Keratinocyte (primary cell): ENCODE results near the gene UMODL1. TPM values are rescaled to one million over a fixed set of nuclear protein-coding genes. Genes with fewer than 3 reads are reported as not detected.

Experiments
- DNase-seq: peaks from one replicate; pipeline ENCODE4 v3.0.0-alpha.2; 2011; ENCODE audit warnings: low read depth, missing footprints, low spot score
- FAIRE-seq: peaks from 2 replicates; lab custom pipeline; 2011; peaks lifted over from hg19 to GRCh38; lab: Jason Lieb, UNC
- H2AFZ ChIP-seq: 2 replicates; pipeline ENCODE4 v1.6.0; 2012; ENCODE audit warnings: low read length, control low read depth, inconsistent platforms; ENCODE audit not compliant: control insufficient read depth
- H3K27ac ChIP-seq: 2 replicates; pipeline ENCODE4 v1.5.1; 2011; ENCODE audit warnings: low read length; ENCODE audit not compliant: control insufficient read depth, insufficient read depth
- H3K27me3 ChIP-seq: 3 replicates; pipeline ENCODE4 v1.6.0; 2011; ENCODE audit warnings: low read length; ENCODE audit not compliant: control insufficient read depth, insufficient read depth; ENCODE audit errors: extremely low read depth
- H3K36me3 ChIP-seq, 2 experiments: 2 replicates in 1 of 2; 3 replicates in 1 of 2; pipeline ENCODE4 v1.5.1; 2011; ENCODE audit warnings: low read length in 2 of 2, mild to moderate bottlenecking in 1 of 2; ENCODE audit not compliant: control insufficient read depth in 2 of 2, insufficient read depth in 2 of 2; ENCODE audit errors: extremely low read depth in 1 of 2
- H3K4me1 ChIP-seq: 3 replicates; pipeline ENCODE4 v1.5.1; 2011; ENCODE audit warnings: low read length; ENCODE audit not compliant: control insufficient read depth, insufficient read depth; ENCODE audit errors: extremely low read depth
- H3K4me2 ChIP-seq: 3 replicates; pipeline ENCODE4 v1.6.0; 2011; ENCODE audit warnings: low read depth, low read length; ENCODE audit not compliant: control insufficient read depth, insufficient read depth; ENCODE audit errors: extremely low read depth
- H3K4me3 ChIP-seq, 3 experiments: fragments of 200-600 bp in 1 of 3; sonication (generic) in 1 of 3; 2 replicates in 2 of 3; 3 replicates in 1 of 3; pipeline ENCODE4 v1.5.1; 2011 to 2016; ENCODE audit warnings: low read length in 3 of 3, mild to moderate bottlenecking in 3 of 3, control low read depth in 2 of 3, inconsistent platforms in 1 of 3, low read depth in 1 of 3, mixed read lengths in 1 of 3, mixed run types in 1 of 3, moderate library complexity in 1 of 3; ENCODE audit not compliant: control insufficient read depth in 2 of 3, insufficient read depth in 2 of 3; ENCODE audit errors: extremely low read depth in 1 of 3
- H3K79me2 ChIP-seq: 2 replicates; pipeline ENCODE4 v1.6.0; 2012; ENCODE audit warnings: low read length; ENCODE audit not compliant: control insufficient read depth, insufficient read depth
- H3K9ac ChIP-seq: 3 replicates; pipeline ENCODE4 v1.6.0; 2011; ENCODE audit warnings: low read length; ENCODE audit not compliant: control insufficient read depth, insufficient read depth; ENCODE audit errors: extremely low read depth
- H3K9me1 ChIP-seq: 3 replicates; pipeline ENCODE4 v1.6.0; 2011; ENCODE audit warnings: low read length; ENCODE audit not compliant: control insufficient read depth, insufficient read depth; ENCODE audit errors: extremely low read depth
- H3K9me3 ChIP-seq: 2 replicates; pipeline ENCODE4 v1.5.1; 2012; ENCODE audit warnings: low read depth, low read length; ENCODE audit not compliant: control insufficient read depth
- H4K20me1 ChIP-seq: 3 replicates; pipeline ENCODE4 v1.6.0; 2011; ENCODE audit warnings: low read length; ENCODE audit not compliant: control insufficient read depth, insufficient read depth; ENCODE audit errors: extremely low read depth
- EZH2 ChIP-seq: IDR thresholded peaks from one replicate; pipeline ENCODE4 v1.6.1; 2012; ENCODE audit warnings: inconsistent platforms, mild to moderate bottlenecking, low read length, moderate library complexity
- dilution Hi-C: fragments of 300-500 bp; cut with MboI; formaldehyde crosslinking; loops from one replicate; pipeline ENCODE4 v1.7.0; 2020; ENCODE audit warnings: low sequenced_read_pairs; ENCODE audit not compliant: extremely low pct_ligation_motif_present
- polyA plus RNA-seq, 5 experiments: library from polyadenylated mRNA; depleted of rRNA in 3 of 5; stranded (reverse) in 3 of 5; stranded (forward) in 1 of 5; unstranded in 1 of 5; fragments of >200 nt; gene quantifications; 1 replicate in 1 of 5; 2 replicates in 3 of 5; 3 replicates in 1 of 5; pipeline versions ENCODE4 v1.2.1 to v1.2.3, GENCODE V29; 2011 to 2012; ENCODE audit warnings: missing spikeins in 2 of 5, low read depth in 1 of 5, low replicate concordance in 1 of 5
- TF ChIP-seq, protein P1 (sequence below), 3 experiments: IDR thresholded peaks in 1 of 3; conservative IDR thresholded peaks in 1 of 3; optimal IDR thresholded peaks in 1 of 3; 2 replicates in 2 of 3; 3 replicates in 1 of 3; pipeline versions ENCODE3 to v1.5.1; 2011; ENCODE audit warnings: low read length in 3 of 3, mild to moderate bottlenecking in 3 of 3, moderate library complexity in 2 of 3, control low read depth in 1 of 3, inconsistent platforms in 1 of 3; ENCODE audit not compliant: insufficient read depth in 2 of 3; ENCODE audit errors: extremely low read depth in 1 of 3

UMODL1 gene
- polyA plus RNA-seq, 1 donor (not counting 4 experiments of a cell fraction or from before 2014, with no cell fraction given): 0.03 TPM

DNA sequence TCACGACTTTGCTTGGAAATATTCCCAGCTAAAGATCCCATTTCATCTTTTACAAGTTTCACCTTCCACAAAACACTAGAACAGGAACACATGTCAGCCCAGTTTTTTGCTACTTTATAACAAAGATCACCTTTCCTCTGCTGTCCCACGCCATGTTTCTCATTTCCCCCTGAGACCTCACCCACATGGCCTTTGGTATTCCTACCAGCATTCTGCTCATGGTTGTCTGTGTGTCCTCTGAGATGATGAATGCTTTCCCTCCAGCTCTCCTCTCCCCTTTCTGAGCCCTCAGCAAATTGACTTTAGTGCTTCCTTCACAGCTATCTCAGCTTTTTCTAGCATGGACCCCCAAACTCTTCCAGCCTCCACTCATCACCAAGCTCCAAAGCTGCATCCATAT is 115.5 kb downstream of the UMODL1 start:
- FAIRE-seq: no peak
- TF ChIP-seq EZH2: no peak
- TF ChIP-seq, protein P1, sequence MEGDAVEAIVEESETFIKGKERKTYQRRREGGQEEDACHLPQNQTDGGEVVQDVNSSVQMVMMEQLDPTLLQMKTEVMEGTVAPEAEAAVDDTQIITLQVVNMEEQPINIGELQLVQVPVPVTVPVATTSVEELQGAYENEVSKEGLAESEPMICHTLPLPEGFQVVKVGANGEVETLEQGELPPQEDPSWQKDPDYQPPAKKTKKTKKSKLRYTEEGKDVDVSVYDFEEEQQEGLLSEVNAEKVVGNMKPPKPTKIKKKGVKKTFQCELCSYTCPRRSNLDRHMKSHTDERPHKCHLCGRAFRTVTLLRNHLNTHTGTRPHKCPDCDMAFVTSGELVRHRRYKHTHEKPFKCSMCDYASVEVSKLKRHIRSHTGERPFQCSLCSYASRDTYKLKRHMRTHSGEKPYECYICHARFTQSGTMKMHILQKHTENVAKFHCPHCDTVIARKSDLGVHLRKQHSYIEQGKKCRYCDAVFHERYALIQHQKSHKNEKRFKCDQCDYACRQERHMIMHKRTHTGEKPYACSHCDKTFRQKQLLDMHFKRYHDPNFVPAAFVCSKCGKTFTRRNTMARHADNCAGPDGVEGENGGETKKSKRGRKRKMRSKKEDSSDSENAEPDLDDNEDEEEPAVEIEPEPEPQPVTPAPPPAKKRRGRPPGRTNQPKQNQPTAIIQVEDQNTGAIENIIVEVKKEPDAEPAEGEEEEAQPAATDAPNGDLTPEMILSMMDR (optimal IDR thresholded peaks at IDR 0.05 in 1 of 3, IDR thresholded peaks at IDR 0.05 in 1 of 3, conservative IDR thresholded peaks at IDR 0.05 in 1 of 3; ENCODE audit: extremely low read depth in 1 of 3, insufficient read depth in 2 of 3, low read length in 3 of 3): no peak
- dilution Hi-C loops: no loop called here

DNA sequence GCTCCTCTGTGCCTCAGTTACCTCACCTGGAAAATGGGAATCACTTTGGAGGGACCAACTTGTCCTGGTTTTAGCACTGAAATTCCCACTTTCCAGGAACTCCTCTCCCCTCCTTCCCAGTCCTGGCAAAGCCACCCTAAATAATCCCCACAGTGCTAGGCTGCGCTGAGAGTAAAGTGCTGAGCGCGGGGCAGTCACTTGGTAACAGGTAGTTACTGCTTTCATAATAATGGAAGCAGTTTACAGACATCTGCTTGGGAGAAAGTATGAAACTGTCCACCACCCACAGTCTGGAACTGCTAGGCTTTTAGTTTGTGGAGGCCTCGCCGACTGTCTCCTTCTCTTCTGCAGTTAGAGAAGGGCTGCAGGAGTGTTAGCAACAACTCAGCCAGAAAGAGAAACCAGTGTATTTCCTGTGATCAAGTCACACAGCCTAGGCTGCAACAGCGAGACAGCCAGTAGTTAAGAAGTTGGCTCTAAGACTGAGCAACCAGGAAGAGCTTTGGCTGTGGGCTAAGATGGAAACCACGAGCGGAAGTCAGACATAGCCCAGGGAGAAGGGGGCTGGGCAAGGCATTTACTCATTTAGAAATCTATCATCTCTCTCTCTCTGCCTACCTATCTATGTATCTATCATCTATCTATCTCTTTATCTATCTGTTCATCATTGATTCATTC is 117.0 kb downstream of the UMODL1 start:
- Histone ChIP-seq H3K36me3 (no peaks in the 10 kb centered on the region), H3K27me3 (no peaks in the 10 kb centered on the region), H3K27ac (no peak overlapping the region), H3K9ac (no peak overlapping the region), H3K9me3 (no peaks in the 10 kb centered on the region), H3K4me2 (no peak overlapping the region), H3K4me1 (peaks cover 16% of the 10 kb centered on the region), H2AFZ (peak overlapping the region; percentile 67), H3K9me1 (no peaks in the 10 kb centered on the region), H4K20me1 (no peaks in the 10 kb centered on the region), H3K4me3 (no peak overlapping the region), H3K79me2 (no peaks in the 10 kb centered on the region)
- dilution Hi-C loops: no loop called here
- FAIRE-seq: no peak
- no peak for DNase-seq
- no peak for TF ChIP-seq EZH2
- TF ChIP-seq, protein P1 (optimal IDR thresholded peaks at IDR 0.05 in 1 of 3, IDR thresholded peaks at IDR 0.05 in 1 of 3, conservative IDR thresholded peaks at IDR 0.05 in 1 of 3; ENCODE audit: extremely low read depth in 1 of 3, insufficient read depth in 2 of 3, low read length in 3 of 3): no peak

More for the DNA sequence above, 115.5 kb downstream of the UMODL1 start:
- peaks cover 4% of the 10 kb centered on the region for H3K4me1 ChIP-seq
- no peaks in the 10 kb centered on the region for H3K27me3 ChIP-seq
- H3K79me2 ChIP-seq: no peaks in the 10 kb centered on the region
- no peaks in the 10 kb centered on the region for H3K36me3 ChIP-seq
- no peak overlapping the region for H3K9ac ChIP-seq
- no peaks in the 10 kb centered on the region for H3K9me3 ChIP-seq
- no peak for DNase-seq
- H3K9me1 ChIP-seq: no peaks in the 10 kb centered on the region
- no peaks in the 10 kb centered on the region for H4K20me1 ChIP-seq
- H2AFZ ChIP-seq: no peak overlapping the region
- no peak overlapping the region for H3K4me2 ChIP-seq
- no peak overlapping the region for H3K4me3 ChIP-seq
- H3K27ac ChIP-seq: no peak overlapping the region
